BJ (cell line): ENCODE results near the gene COX6B2. TPM values are rescaled to one million over a fixed set of nuclear protein-coding genes. Genes with fewer than 3 reads are reported as not detected.

ENCODE experiments used
- CTCF ChIA-PET: fragments of 350-600 bp; formaldehyde crosslinking; extraction: SDS; loops from one replicate; lab custom pipeline; 2021; ENCODE audit warnings: antibody characterized with exemption, inconsistent platforms; lab: Yijun Ruan, JAX
- POLR2A ChIA-PET: fragments of 300-600 bp; sonication (Branson Sonifier 250); formaldehyde crosslinking; extraction: SDS; loops from one replicate; lab custom pipeline; 2021; ENCODE audit warnings: antibody characterized with exemption; lab: Charles Lee
- DNase-seq: peaks from one replicate; pipeline ENCODE4 v3.0.0-alpha.2; 2011; ENCODE audit warnings: low read depth
- H3K27me3 ChIP-seq: 2 replicates; pipeline ENCODE4 v1.6.0; 2011; ENCODE audit warnings: low read length; ENCODE audit not compliant: control insufficient read depth, insufficient read depth
- H3K36me3 ChIP-seq: 2 replicates; pipeline ENCODE4 v1.5.1; 2011; ENCODE audit warnings: low read length; ENCODE audit not compliant: control insufficient read depth, insufficient read depth
- H3K4me3 ChIP-seq: 2 replicates; pipeline ENCODE4 v1.5.1; 2011; ENCODE audit warnings: low read depth, mild to moderate bottlenecking, control low read depth, low read length
- CTCF ChIP-seq: IDR thresholded peaks from 2 replicates; pipeline ENCODE4 v1.5.1; 2011; ENCODE audit warnings: low read depth, mild to moderate bottlenecking, control low read depth, inconsistent platforms, low read length, moderate library complexity; ENCODE audit not compliant: insufficient read depth
- polyA plus RNA-seq: library from polyadenylated mRNA; depleted of rRNA; stranded (reverse); fragments of >200 nt; gene quantifications from 2 replicates; pipeline ENCODE4 v1.2.3, GENCODE V29; 2011

Gene COX6B2
- polyA plus RNA-seq, 1 experiment, result 0.58 TPM

GRCh38 chr19:55360902-55361301 lies 6.4 kb upstream of the COX6B2 start:
- POLR2A ChIA-PET, result no interaction called here
- Histone ChIP-seq H3K4me3 (no peak overlapping the region), H3K27me3 (peaks cover 5% of the 10 kb centered on the region), H3K36me3 (no peaks in the 10 kb centered on the region; the same call in 1 of the 2 replicates)
- DNase-seq, result no peak
- CTCF ChIA-PET, result interaction anchor here (1.7 kb wide), 1 partner anchor 11 kb away, joined by 3 read pairs; no protein-coding TSS in a partner anchor
- no peak for TF ChIP-seq CTCF

DNA sequence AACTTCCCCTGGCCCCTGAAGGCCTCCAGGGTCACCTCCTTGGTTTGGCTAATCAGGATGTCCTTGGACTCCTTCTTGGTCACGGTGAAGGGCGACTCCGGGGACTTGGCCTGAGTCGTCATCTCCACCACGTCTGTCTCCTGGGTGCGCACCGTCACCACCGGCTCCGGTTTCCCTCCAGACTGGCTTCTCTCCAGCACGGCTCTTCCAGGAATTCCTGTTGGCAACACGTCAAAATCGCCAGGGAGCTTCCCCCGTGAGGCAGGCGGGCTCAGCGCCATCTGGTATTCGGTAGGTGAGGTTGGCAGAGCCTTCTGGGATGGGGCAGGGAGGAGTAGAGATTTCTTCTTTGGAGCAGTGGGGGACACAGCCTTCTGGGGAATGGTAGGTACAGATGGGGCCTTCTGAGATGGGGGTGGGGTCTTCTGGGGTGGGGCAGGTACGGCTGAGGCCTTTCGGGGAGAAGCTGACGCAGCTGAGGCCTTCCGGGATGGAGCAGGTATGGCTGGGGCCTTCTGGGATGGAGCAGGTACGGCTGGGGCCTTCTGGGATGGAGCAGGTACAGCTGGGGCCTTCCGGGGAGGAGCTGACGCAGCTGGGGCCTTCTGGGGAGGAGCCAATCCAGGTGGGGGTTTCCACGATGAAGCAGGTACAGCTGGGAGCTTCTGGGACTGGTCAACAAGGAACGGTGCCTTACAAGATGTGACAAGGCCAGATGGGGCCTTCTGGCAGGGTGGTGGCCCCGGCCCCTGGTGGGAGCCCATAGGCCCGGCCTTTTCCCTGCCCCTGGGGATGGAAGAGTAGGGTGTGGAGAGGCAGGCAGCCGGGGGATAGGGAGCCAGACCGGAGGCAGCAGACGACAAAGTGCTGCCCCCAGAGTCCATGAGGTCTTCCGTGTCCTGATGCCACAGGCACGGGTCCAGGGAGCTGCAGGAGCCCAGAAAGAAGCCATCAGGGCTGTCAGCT lies 4.7 kb upstream of the COX6B2 start:
- H3K36me3 ChIP-seq, result no peaks in the 10 kb centered on the region
- TF ChIP-seq CTCF, result no peak
- peaks cover 14% of the 10 kb centered on the region for H3K27me3 ChIP-seq
- ChIA-PET POLR2A (no interaction called here), CTCF (interaction anchor here (1.7 kb wide), 1 partner anchor 9 kb away, joined by 3 read pairs; no protein-coding TSS in a partner anchor)
- DNase-seq, result no peak
- no peak overlapping the region for H3K4me3 ChIP-seq

- H3K4me3 ChIP-seq, result no peak overlapping the region
- ChIA-PET POLR2A (no interaction called here), CTCF (no interaction called here)
- no peaks in the 10 kb centered on the region for H3K36me3 ChIP-seq
- DNase-seq, result no peak
- H3K27me3 ChIP-seq, result peaks cover 16% of the 10 kb centered on the region
- TF ChIP-seq CTCF, result no peak
Measured at GRCh38 chr19:55358493-55358892, 4.0 kb upstream of the COX6B2 start.

- H3K27me3 ChIP-seq, result peaks cover 26% of the 10 kb centered on the region
- ChIA-PET POLR2A (no interaction called here), CTCF (interaction anchor here (0.8 to 1.0 kb wide), 2 partner anchors 12 to 13 kb away, joined by 3 read pairs; no protein-coding TSS in a partner anchor)
- no peaks in the 10 kb centered on the region for H3K36me3 ChIP-seq
- TF ChIP-seq CTCF, result no peak
- DNase-seq, result no peak
- no peak overlapping the region for H3K4me3 ChIP-seq
Measured at GRCh38 chr19:55355213-55355821, 798 bp upstream of the COX6B2 start.
